ENCODE data around the gene RFX7. TPM values are rescaled to one million over a fixed set of nuclear protein-coding genes. Genes with fewer than 3 reads are reported as not detected.

Gene RFX7
- total RNA-seq, 1 experiment from 2014 or later = 18.1 TPM

DNA sequence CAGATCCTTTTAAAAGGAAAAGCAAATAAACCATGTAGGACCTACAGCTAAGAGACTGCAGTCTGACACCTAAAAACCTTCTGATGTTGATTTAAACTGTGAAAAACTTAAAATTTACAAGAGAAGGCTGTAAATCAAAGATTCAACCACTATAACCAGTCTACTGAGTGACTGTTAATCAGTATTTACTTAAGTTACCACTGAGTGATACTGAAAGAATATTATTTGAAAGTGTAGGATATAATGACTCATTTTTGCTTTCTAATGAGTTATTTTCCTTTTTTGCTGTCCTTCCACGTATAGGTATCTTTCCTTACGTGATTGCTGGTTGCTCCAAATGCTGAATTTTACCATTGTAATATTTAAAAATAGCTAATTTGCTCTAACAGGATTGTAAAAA lies 44.6 kb downstream of the RFX7 start:
- Histone ChIP-seq H3K27ac (ENCODE audit: low read depth, low read length) (no peak overlapping the region), H4K20me1 (ENCODE audit: insufficient read depth) (0 out of 2 replicates have a peak, but pooled peaks cover 2% of the 10 kb centered on the region), H3K4me1 (ENCODE audit: control insufficient read depth in 1 of 2, insufficient read depth in 2 of 2, low read length in 2 of 2) (no peaks in the 10 kb centered on the region), H3K4me3 (replicated peaks in 1 of 2; ENCODE audit: low read depth in 1 of 2, low read length in 2 of 2) (no peak overlapping the region), H3K36me3 (ENCODE audit: control insufficient read depth in 1 of 2, insufficient read depth in 2 of 2, low read length in 2 of 2) (no peaks in the 10 kb centered on the region), H3K9ac (ENCODE audit: low read length) (no peak overlapping the region), H2AFZ (ENCODE audit: low read depth, low read length, poor library complexity, severe bottlenecking) (no peak overlapping the region), H3K4me2 (ENCODE audit: low read length) (no peak overlapping the region), H3K79me2 (ENCODE audit: insufficient read depth, low read length) (peaks cover 29% of the 10 kb centered on the region), H3K27me3 (ENCODE audit: insufficient read depth, low read length) (no peaks in the 10 kb centered on the region), H3K9me2 (ENCODE audit: insufficient read depth) (no peaks in the 10 kb centered on the region), H3K9me3 (ENCODE audit: control insufficient read depth in 1 of 2, insufficient read depth in 1 of 2, low read depth in 1 of 2, low read length in 2 of 2) (no peaks in the 10 kb centered on the region)
- no peak for DNase-seq (ENCODE audit: low read depth, low spot score)
- ChIA-PET RAD21 (ENCODE audit: low non-redundant PET in 1 of 2, low total read pairs in 2 of 2, uncharacterized antibody in 2 of 2, unreplicated experiment in 2 of 2) (no interaction called here), CTCF (no interaction called here), POLR2A (interaction anchor here (0.8 kb wide), 1 partner anchor 9 kb away, joined by 3 read pairs; no protein-coding TSS in a partner anchor)
- TF ChIP-seq, protein P1, sequence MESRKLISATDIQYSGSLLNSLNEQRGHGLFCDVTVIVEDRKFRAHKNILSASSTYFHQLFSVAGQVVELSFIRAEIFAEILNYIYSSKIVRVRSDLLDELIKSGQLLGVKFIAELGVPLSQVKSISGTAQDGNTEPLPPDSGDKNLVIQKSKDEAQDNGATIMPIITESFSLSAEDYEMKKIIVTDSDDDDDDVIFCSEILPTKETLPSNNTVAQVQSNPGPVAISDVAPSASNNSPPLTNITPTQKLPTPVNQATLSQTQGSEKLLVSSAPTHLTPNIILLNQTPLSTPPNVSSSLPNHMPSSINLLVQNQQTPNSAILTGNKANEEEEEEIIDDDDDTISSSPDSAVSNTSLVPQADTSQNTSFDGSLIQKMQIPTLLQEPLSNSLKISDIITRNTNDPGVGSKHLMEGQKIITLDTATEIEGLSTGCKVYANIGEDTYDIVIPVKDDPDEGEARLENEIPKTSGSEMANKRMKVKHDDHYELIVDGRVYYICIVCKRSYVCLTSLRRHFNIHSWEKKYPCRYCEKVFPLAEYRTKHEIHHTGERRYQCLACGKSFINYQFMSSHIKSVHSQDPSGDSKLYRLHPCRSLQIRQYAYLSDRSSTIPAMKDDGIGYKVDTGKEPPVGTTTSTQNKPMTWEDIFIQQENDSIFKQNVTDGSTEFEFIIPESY (IDR thresholded peaks at IDR 0.05; ENCODE audit: extremely low read depth, insufficient replicate concordance, low read length) = no peak
- TF ChIP-seq, protein P2, sequence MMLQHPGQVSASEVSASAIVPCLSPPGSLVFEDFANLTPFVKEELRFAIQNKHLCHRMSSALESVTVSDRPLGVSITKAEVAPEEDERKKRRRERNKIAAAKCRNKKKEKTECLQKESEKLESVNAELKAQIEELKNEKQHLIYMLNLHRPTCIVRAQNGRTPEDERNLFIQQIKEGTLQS (IDR thresholded peaks at IDR 0.05) = no peak
- no peak for TF ChIP-seq ELF1 (IDR thresholded peaks at IDR 0.05; ENCODE audit: borderline replicate concordance, low read depth)
- no peak for TF ChIP-seq RAD21 (IDR thresholded peaks at IDR 0.05; ENCODE audit: low read depth)
- TF ChIP-seq SRF (IDR thresholded peaks at IDR 0.05; ENCODE audit: low read depth) = no peak
- no peak for TF ChIP-seq SIN3A (IDR thresholded peaks at IDR 0.05; ENCODE audit: low read depth)
- no peak for TF ChIP-seq CEBPB (IDR thresholded peaks at IDR 0.05; ENCODE audit: low read depth)
- TF ChIP-seq, protein P3, sequence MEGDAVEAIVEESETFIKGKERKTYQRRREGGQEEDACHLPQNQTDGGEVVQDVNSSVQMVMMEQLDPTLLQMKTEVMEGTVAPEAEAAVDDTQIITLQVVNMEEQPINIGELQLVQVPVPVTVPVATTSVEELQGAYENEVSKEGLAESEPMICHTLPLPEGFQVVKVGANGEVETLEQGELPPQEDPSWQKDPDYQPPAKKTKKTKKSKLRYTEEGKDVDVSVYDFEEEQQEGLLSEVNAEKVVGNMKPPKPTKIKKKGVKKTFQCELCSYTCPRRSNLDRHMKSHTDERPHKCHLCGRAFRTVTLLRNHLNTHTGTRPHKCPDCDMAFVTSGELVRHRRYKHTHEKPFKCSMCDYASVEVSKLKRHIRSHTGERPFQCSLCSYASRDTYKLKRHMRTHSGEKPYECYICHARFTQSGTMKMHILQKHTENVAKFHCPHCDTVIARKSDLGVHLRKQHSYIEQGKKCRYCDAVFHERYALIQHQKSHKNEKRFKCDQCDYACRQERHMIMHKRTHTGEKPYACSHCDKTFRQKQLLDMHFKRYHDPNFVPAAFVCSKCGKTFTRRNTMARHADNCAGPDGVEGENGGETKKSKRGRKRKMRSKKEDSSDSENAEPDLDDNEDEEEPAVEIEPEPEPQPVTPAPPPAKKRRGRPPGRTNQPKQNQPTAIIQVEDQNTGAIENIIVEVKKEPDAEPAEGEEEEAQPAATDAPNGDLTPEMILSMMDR (IDR thresholded peaks at IDR 0.05 in 2 of 3, conservative IDR thresholded peaks at IDR 0.05 in 1 of 3; ENCODE audit: borderline replicate concordance in 1 of 3, insufficient read depth in 1 of 3, low read depth in 2 of 3, low read length in 2 of 3) = no peak
- no peak for TF ChIP-seq POLR2A (IDR thresholded peaks at IDR 0.05; ENCODE audit: borderline replicate concordance, extremely low read depth, insufficient read depth, insufficient read length)
- no peak for TF ChIP-seq ZNF274 (IDR thresholded peaks at IDR 0.05; ENCODE audit: low read depth, low read length)
- TF ChIP-seq EZH2 (IDR thresholded peaks at IDR 0.05) = no peak
- no peak for TF ChIP-seq POLR2AphosphoS5 (IDR thresholded peaks at IDR 0.05; ENCODE audit: low read depth, low read length)
- TF ChIP-seq ZFX (IDR thresholded peaks at IDR 0.05) = no peak
- BruUV-seq (replicated peaks) = no TSS peak
- ATAC-seq = no peak
- intact Hi-C loops (cut with micrococcal nuclease) = no loop called here
